Mononuclear cell (primary cell): Measurements from ENCODE around the gene HINT2. TPM values are rescaled to one million over a fixed set of nuclear protein-coding genes. Genes with fewer than 3 reads are reported as not detected.
A peak's percentile ranks its signal among the peaks of the same experiment; 100 is the strongest.

ENCODE experiments used
- H3K27me3 ChIP-seq: 2 replicates; pipeline ENCODE4 v1.6.0; 2011; ENCODE audit warnings: low read length, control low read depth; ENCODE audit not compliant: insufficient read depth
- H3K4me1 ChIP-seq: 2 replicates; pipeline ENCODE4 v1.5.1; 2011; ENCODE audit warnings: mild to moderate bottlenecking, low read length, control low read depth; ENCODE audit not compliant: insufficient read depth
- H3K4me3 ChIP-seq: 2 replicates; pipeline ENCODE4 v1.5.1; 2011; ENCODE audit warnings: mild to moderate bottlenecking, low read length, moderate library complexity
- H3K9me3 ChIP-seq: 2 replicates; pipeline ENCODE4 v1.5.1; 2011; ENCODE audit warnings: low read depth, mild to moderate bottlenecking, control low read depth, low read length
- total RNA-seq: library from RNA; depleted of rRNA; stranded (reverse); fragments of >200 nt; gene quantifications from one replicate; pipeline ENCODE4 v1.2.3, GENCODE V29; 2012

HINT2 gene
- 10.7 TPM for total RNA-seq

DNA sequence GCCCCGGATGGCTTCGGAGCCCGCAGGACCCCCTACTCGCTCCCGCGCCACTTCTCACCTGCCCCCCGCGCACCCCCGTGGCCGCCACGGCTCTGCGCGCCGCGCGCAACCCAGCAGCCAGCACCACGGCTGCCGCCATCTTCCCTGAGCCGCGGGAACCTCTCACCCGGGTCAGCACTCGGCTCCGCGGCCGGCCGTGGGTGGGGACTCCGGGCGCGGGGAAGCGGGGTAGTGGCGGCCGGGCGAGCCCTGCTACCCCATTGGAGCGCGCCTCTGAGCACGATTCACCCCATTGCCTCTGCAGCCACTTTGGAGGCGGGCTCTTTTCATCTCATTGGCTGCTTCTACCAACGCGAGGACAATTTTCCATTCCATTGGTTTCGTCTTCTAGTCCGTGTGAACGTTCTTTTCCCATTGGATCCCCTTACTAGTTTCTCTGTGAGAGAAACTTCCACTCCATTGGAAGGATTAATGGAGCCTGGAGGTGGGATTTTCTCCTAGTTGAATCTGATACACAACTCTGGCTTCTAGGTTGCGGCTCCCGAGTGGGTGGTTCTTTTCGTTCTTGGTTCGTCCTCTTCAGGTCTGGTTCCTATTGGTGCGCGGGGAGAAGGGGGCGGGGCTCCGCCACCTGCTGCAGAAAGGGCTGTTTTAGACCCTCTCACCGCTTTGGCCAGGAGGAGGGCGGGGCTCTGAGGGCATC lies at the start of gene HINT2:
TSS of gene HINT2 (minus strand) at position 202 of the 703 bp plus-strand sequence. CDS start at position 139, 63 bp downstream.
- H3K4me1 ChIP-seq, result peaks cover 42% of the 10 kb centered on the region
- H3K27me3 ChIP-seq, result no peaks in the 10 kb centered on the region
- H3K9me3 ChIP-seq, result no peaks in the 10 kb centered on the region
- peak within 1 kb of the TSS; percentile 87 for H3K4me3 ChIP-seq

DNA sequence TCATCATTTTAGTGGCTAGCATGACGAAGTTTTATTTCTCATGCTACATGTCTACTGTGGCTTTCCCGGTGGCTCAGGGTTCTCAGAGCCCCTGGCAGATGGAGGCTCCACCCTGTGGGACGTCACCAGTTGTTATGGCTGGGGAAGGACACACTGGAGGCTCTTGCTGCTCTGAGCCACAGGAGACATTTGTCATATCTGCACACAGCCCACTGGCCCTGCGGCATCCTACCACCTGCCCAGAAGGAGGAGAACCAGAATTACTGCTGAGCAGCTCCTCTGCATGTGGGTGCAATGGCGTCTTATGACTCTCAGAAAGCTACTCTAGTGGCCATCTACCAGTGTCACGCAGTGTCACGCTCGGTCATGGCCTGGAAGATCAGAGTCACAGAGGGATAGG lies 48.7 kb upstream of the HINT2 start:
- Histone ChIP-seq H3K4me1 (no peaks in the 10 kb centered on the region), H3K27me3 (no peaks in the 10 kb centered on the region)

DNA sequence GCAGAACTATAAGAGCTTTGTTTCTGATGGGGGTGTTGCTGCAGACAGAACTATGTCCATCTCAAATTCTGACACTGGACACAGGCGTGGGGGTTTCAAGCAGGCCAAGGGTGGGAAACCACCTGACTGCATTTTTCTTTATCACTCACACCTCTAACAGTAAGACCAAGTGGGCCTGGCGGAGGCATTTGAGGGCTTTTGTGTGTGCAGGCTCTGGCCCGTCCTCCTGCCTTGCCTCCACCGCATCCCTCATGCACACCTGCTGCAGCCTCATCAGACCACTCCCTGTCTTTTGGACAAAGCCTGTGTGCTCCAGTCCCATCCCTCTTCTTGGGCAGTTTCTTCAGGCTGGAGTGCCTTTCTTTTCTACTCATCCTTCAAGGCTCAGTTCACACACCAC lies 47.5 kb upstream of the HINT2 start:
- Histone ChIP-seq H3K4me1 (no peaks in the 10 kb centered on the region), H3K27me3 (no peaks in the 10 kb centered on the region), H3K9me3 (no peaks in the 10 kb centered on the region), H3K4me3 (no peak overlapping the region)

More for the DNA sequence above, 48.7 kb upstream of the HINT2 start:
- Histone ChIP-seq H3K9me3 (no peaks in the 10 kb centered on the region), H3K4me3 (no peak overlapping the region)

DNA sequence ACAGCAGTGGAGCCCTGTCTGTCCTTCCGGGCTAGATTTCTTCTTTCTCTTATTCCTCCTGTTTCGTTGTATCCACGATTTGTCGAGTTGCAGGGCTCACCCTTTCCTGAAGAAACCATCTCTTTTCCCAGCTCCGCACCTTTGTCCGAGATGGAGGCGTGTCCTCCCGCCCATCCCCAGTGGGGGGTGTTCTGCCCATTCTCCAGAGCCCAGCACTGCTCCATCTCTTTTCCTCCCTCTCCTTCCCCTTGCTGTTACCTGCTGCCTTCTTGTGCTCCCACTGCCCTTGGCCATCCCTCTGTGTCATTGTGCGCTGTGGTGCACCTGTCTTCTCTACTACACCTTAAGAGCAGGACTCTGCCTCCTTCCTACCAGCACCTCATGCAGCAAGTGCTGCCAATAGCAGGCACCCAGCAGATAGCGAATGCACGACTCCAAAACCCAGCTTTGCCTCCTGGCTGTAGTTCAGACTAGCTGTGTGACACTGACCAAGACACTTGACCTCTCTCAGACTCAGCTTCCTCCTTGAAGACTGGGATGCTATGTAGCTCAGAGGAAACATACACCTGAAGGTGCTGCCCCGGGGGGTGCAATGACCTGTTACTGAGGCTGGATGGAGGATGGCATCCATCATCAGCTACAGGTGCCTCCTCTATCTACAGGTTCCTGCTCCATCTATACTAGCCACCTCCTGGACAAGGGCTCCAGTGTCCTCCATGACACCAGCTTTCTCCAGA lies 46.5 kb upstream of the HINT2 start:
- H3K4me1 ChIP-seq, result no peaks in the 10 kb centered on the region
- no peak overlapping the region for H3K4me3 ChIP-seq
- H3K9me3 ChIP-seq, result no peaks in the 10 kb centered on the region
- H3K27me3 ChIP-seq, result no peaks in the 10 kb centered on the region

DNA sequence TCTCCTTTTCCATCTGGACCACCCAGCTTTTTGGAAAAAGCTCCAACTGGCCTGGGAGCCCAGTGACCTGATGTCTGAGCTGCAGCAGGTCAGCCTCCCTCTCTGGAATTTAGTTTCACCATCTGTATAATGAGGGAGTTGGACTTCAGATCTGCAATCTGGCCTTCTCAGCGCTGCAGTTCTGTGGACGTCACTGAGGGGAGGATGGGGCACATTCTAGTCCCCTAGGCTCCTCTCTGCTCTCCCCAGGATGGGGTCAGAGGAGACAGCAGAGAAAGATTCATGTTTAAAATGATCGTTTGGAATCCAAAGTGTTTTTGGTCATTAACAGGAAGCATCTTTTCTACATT lies 45.1 kb upstream of the HINT2 start:
- Histone ChIP-seq H3K27me3 (peaks cover 6% of the 10 kb centered on the region), H3K4me3 (no peak overlapping the region), H3K9me3 (no peaks in the 10 kb centered on the region), H3K4me1 (no peaks in the 10 kb centered on the region)

DNA sequence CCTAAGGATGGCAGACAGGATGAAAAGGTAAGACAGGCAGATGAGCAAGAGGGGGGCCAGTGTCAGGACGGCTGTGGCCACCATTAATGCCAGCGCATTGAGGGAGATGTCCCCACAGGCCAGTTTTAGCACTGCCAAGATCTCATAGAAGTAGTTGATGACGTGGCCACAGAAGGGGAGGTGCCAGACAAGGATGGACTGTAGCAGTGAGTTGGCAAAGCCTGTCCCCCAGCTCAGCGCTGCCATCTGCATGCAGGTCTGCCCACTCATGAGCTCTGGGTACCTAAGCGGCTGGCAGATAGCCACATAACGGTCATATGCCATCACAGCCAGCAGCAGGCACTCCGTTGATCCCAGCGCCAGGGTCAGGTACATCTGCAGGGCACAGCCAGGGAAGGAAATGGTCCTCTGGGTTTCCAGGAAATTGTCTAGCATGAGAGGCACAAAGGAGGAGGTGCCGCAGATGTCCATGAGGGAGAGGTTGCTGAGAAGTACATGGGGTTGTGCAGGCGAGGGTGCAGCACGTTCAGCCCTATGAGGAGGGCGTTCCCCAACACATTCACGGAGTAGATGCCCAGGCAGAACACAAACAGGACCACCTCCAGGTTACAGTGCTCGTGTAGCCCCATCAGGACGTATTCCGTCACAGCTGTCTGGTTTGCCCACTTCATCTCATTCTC lies 44.6 kb upstream of the HINT2 start:
- Histone ChIP-seq H3K9me3 (no peaks in the 10 kb centered on the region), H3K27me3 (peaks cover 6% of the 10 kb centered on the region), H3K4me1 (no peaks in the 10 kb centered on the region), H3K4me3 (no peak overlapping the region)

DNA sequence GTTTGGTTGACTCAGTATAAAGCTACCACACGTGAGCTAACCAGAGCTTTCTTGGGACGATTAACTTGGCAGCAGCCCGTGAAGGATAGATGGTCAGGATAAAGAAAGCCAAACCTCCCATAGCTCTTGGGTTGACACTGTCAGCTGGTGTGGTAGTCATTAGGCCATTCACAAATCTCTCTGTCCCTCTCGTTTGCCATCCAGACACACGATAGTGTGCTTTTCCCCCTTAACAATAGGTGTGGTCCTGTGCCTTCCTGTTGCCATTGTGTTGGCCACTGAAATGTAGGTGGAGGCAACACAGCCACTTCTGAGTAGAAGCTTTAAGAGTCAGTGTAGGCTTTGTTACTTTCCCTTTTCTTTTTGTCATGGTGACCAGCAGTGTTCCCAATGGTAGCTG lies 43.6 kb upstream of the HINT2 start:
- Histone ChIP-seq H3K4me3 (no peak overlapping the region), H3K27me3 (peaks cover 6% of the 10 kb centered on the region), H3K4me1 (no peaks in the 10 kb centered on the region), H3K9me3 (no peaks in the 10 kb centered on the region)

DNA sequence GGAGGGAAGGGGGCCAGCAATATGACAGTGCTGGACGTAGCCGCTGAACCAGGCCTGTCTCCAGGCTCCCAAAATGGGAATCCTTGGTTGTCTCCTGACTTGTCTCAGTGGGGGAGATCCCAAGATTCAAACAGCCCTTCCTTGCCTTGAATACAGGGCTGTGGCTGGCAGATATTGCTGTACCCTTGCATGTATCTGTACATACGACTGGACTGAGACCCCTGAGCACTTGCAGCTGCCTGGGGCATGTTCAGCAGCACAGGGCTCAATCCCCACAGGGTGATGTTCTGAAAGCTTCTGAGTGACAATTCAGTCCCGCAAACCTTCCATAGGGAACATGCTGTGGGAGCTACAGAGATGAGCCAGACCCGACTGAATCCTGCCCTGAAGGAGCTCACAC lies 42.0 kb upstream of the HINT2 start:
- no peaks in the 10 kb centered on the region for H3K4me1 ChIP-seq
- no peak overlapping the region for H3K4me3 ChIP-seq
- H3K27me3 ChIP-seq, result peaks cover 6% of the 10 kb centered on the region
- no peaks in the 10 kb centered on the region for H3K9me3 ChIP-seq

DNA sequence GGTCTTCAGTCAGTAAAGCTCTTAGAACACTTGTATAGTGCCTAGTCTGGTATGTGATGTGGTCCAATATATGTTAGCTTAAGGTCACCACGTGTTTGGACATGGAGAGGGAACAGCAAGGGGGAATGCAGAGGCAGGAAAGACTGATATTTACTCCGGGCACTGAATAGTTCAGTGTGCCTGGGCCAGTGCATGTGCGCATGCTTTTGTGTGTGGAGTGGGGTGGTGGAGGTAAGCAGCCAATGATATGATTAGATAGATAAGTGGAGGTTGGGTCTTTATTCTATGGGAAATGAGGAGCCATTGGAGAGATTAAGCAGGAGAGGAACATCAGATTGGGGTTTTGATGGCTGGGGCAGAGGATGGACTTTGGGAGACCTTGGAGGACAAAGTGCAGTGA lies 41.4 kb upstream of the HINT2 start:
- Histone ChIP-seq H3K4me1 (no peaks in the 10 kb centered on the region), H3K27me3 (peaks cover 11% of the 10 kb centered on the region), H3K4me3 (no peak overlapping the region), H3K9me3 (no peaks in the 10 kb centered on the region)

DNA sequence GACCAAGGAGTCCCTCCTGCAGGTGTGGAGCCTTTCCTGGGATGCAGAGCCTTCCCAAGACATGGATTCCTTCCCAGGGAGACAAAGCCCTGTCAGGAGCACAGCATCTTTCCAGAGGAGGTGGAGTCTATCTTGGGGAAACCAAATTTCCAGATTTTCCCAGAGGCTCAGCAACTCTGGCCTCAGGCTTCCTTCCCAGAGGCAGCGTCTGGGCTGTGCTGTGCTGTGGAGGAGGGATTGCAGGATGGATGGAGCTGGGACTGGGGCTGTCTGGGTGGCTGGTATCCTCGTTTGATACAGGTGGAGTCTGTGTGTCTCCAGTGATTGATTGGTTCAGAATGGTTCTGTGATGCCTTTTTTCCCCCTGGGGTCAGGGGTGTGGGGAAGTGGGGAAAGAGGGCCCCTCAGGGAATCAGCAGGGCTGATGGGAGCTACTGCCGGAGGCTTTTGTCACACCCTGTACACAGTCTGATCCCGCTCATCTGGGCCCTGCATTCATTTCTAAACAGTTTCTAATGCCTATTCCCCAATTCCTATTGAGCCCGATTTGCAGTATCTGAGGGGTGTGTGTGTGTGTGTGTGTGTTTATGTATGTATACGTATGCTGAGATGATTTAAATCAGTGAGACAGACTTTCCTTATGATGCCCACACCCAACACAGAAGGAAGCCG lies 39.4 kb upstream of the HINT2 start:
- H3K9me3 ChIP-seq, result no peaks in the 10 kb centered on the region
- peaks cover 16% of the 10 kb centered on the region for H3K27me3 ChIP-seq
- no peaks in the 10 kb centered on the region for H3K4me1 ChIP-seq
- no peak overlapping the region for H3K4me3 ChIP-seq

DNA sequence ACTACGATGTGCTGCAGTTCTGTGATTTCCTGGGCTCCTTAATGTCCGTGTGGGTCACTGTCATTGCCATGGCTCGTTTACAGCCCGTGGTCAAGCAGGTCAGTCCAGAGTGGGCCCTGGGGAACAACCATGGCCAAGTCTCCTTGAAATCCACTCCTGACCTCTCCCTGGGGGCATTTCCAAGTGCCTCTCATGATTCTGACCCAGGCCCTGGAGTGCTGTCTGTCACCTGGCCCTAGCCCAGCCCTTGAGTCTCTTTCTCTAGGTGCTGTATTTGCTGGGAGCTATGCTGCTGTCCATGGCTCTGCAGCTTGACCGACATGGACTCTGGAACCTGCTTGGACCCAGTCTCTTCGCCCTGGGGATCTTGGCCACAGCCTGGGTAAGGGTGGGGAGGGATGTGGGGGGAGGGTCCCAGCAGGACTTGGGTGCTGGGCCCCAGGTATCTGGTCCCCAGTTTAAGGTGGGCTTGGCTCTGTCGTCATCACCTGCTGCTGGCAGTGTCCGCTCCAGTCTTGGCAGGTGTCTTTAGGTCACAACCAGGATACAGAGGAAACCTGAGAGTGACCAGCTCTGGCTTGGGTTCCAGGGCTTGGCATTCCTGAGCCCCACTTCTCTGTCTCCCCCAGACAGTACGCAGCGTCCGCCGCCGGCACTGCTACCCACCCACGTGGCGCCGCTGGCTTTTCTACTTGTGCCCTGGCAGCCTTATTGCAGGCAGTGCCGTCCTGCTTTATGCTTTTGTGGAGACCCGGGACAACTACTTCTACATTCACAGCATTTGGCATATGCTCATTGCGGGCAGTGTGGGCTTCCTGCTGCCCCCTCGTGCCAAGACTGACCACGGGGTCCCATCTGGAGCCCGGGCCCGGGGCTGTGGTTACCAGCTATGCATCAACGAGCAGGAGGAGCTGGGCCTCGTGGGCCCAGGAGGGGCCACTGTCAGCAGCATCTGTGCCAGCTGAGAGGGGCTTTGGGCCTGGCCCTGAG lies 38.3 kb upstream of the HINT2 start:
- H3K4me1 ChIP-seq, result no peaks in the 10 kb centered on the region
- H3K27me3 ChIP-seq, result peaks cover 16% of the 10 kb centered on the region
- no peak overlapping the region for H3K4me3 ChIP-seq
- no peaks in the 10 kb centered on the region for H3K9me3 ChIP-seq

DNA sequence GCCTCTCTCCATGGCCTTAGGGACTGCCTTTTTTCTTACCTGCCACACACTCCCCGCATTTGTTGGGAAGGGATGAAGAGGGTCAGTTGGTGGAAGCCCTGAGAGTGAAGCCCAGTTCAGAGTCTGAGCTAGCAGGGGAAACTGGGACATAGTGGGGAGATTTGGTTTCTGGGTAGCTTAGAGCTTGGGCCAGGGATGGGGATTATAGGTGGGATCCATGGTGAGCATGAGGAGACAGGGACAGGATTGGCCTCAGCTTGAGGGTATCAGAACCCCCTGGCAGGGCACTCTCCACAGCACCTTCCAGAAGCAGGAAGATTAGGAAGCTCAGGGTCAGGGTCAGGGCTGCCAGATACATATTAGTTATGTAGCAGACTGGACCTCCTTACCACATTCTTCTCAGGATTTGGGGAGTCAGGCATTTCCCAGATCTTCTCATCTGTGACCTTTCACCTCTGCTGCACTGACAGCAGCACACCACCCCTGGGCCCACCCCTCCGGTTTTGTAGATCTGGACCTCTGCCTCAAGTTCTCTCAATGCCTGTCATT lies 37.5 kb upstream of the HINT2 start:
- peaks cover 21% of the 10 kb centered on the region for H3K27me3 ChIP-seq
- no peak overlapping the region for H3K4me3 ChIP-seq
- H3K9me3 ChIP-seq, result no peaks in the 10 kb centered on the region
- H3K4me1 ChIP-seq, result peaks cover 7% of the 10 kb centered on the region

DNA sequence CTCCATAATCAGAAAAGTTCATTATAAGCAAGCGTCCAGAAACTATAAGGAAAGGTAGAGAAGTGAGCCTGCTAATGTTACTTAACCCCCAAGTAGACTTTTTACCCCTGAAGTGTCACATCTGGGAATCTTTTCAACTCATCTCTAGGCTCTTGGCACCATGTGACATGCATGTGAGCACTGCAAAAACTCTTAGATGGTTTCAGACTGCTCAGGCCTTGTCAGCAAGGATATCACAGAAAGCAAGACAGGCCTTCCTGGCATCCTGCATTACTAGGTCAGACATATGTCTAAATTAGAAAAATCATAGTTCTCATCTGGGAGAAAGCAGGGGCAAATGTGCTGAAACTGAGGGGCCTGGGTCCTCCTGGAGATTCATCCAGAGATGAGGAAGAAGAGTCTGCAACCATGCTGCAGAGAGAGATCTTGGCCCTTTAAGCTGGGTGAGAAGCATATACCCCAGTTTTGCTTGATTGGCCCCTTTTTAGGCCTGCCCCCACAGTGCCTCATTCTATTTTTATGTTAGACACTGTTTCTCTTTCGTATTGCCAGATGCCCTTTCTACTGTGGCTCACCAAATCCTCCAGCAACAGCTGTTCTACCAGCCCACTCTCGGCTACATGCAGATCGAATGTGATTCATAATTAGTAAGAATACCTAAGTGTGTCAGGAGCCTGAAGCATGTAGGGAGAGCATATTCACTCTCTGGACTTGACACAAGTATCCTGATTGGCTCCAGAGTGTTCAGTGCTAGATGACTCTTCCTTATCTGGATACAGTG lies 33.1 kb upstream of the HINT2 start:
- Histone ChIP-seq H3K4me1 (peaks cover 51% of the 10 kb centered on the region), H3K9me3 (no peaks in the 10 kb centered on the region), H3K4me3 (no peak overlapping the region), H3K27me3 (peaks cover 20% of the 10 kb centered on the region)
